ENCODE measurements around the gene SGSM2. TPM values are rescaled to one million over a fixed set of nuclear protein-coding genes. Genes with fewer than 3 reads are reported as not detected.

Gene SGSM2
- total RNA-seq, 1 experiment from 2014 or later, result 49.0 TPM

DNA sequence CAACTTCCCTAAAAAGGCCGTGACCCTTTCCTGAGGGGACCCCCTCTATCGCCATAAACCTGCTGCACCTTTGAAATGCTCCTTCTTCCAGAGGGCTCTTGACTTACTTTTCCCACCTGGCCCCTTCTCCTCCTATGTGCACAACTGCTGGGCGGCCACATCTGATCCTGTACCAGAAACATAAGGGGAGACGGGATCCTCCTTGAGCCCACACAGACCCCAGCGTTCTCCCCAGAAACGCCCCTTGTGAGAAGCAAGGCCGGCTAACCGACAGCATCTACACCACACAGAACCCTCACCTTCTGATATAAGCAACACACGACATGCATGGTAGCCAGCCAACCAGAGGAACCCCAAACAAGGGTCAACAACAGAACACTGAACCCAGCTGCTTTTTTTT, 77.8 kb downstream of the SGSM2 start:
- intact Hi-C loops (cut with micrococcal nuclease; ENCODE audit: unreplicated experiment) (no loop called here), in situ Hi-C loops (cut with HindIII; ENCODE audit: low pct_unique_long_range_greater_than_20kb, low sequenced_read_pairs) (no loop called here)
- DNase-seq (ENCODE audit: low read depth, low spot score) (no peak), ATAC-seq (no peak)
- BruUV-seq (replicated peaks), result no TSS peak
- ChIA-PET POLR2A (no interaction called here), CTCF (interaction anchor here (2.8 kb wide), 1 partner anchor 32 kb away, joined by 58 read pairs; no protein-coding TSS in a partner anchor)
- Histone ChIP-seq H3K36me3 (ENCODE audit: control insufficient read depth, insufficient read depth, low read length) (peaks cover 2% of the 10 kb centered on the region; the same call in 1 of the 2 replicates), H3K9me3 (ENCODE audit: control insufficient read depth, insufficient read depth, low read depth, low read length) (no peaks in the 10 kb centered on the region), H3K27ac (ENCODE audit: low read length) (no peak overlapping the region), H3K27me3 (ENCODE audit: control insufficient read depth, insufficient read depth, low read length) (no peaks in the 10 kb centered on the region), H3K4me3 (ENCODE audit: low read depth in 2 of 2, low read length in 2 of 2) (no peak overlapping the region), H3K4me1 (ENCODE audit: control insufficient read depth, insufficient read depth, low read length) (no peaks in the 10 kb centered on the region)
- TF ChIP-seq REST (IDR thresholded peaks at IDR 0.05; ENCODE audit: insufficient read depth in 1 of 2, low read depth in 2 of 2, low read length in 1 of 2), result no peak
- TF ChIP-seq SIN3A (IDR thresholded peaks at IDR 0.05; ENCODE audit: borderline replicate concordance, insufficient read depth, low read depth, low read length), result no peak
- TF ChIP-seq TCF7L2 (IDR thresholded peaks at IDR 0.05; ENCODE audit: low read depth, low read length), result no peak
- no peak for TF ChIP-seq POLR2AphosphoS5 (IDR thresholded peaks at IDR 0.05; ENCODE audit: low read depth, low read length)
- TF ChIP-seq, protein P1, sequence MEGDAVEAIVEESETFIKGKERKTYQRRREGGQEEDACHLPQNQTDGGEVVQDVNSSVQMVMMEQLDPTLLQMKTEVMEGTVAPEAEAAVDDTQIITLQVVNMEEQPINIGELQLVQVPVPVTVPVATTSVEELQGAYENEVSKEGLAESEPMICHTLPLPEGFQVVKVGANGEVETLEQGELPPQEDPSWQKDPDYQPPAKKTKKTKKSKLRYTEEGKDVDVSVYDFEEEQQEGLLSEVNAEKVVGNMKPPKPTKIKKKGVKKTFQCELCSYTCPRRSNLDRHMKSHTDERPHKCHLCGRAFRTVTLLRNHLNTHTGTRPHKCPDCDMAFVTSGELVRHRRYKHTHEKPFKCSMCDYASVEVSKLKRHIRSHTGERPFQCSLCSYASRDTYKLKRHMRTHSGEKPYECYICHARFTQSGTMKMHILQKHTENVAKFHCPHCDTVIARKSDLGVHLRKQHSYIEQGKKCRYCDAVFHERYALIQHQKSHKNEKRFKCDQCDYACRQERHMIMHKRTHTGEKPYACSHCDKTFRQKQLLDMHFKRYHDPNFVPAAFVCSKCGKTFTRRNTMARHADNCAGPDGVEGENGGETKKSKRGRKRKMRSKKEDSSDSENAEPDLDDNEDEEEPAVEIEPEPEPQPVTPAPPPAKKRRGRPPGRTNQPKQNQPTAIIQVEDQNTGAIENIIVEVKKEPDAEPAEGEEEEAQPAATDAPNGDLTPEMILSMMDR (IDR thresholded peaks at IDR 0.05), result no peak

DNA sequence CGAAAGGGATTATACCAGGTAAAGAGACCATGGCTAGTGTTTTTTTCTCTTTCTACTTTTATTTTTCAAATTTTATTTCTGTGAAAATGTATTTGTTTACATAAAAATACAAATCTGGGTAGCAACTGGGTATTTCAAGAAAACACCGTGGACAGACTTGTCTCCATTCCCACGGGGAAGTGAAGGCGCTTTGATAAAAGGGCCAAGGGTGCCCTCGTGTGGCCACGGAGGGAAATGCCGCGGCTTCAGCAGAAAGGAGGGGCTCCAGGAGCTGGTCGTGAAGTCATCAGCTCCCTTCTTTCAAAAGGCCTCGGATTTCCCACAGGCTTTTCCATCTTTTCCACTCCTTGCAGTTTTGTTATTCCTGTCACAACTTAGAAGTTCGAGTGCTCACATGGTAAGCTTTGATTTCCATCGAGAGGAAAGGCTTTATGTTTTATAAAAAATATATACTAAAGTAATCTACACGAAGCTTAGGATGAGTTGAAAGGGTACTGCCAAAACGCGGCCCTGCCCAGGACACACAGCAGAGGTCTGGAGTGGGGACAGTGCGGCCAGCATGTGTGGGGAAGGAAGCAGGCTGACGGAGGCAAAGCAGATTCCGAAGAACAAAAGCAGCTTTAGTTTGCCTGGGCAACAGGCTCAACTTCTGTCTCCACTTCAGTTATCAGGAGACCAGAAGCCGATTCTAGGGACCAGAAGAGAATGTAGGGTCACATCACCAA, 78.9 kb downstream of the SGSM2 start:
- peak; percentile 88 for ATAC-seq
- peaks cover 2% of the 10 kb centered on the region for H3K36me3 ChIP-seq (ENCODE audit: control insufficient read depth, insufficient read depth, low read length)
- no peaks in the 10 kb centered on the region for H3K27me3 ChIP-seq (ENCODE audit: control insufficient read depth, insufficient read depth, low read length)
- in situ Hi-C loops (cut with HindIII; ENCODE audit: low pct_unique_long_range_greater_than_20kb, low sequenced_read_pairs), result no loop called here
- no peaks in the 10 kb centered on the region for H3K4me1 ChIP-seq (ENCODE audit: control insufficient read depth, insufficient read depth, low read length)
- no peaks in the 10 kb centered on the region for H3K9me3 ChIP-seq (ENCODE audit: control insufficient read depth, insufficient read depth, low read depth, low read length)
- intact Hi-C loops (cut with micrococcal nuclease; ENCODE audit: unreplicated experiment), result loop anchor here (1.0 kb wide), 1 partner anchor 33 kb away; no protein-coding TSS in a partner anchor
- POLR2A ChIA-PET, result interaction anchor here (0.7 kb wide), 1 partner anchor 34 kb away, joined by 5 read pairs; no protein-coding TSS in a partner anchor
- no peak for TF ChIP-seq REST (IDR thresholded peaks at IDR 0.05; ENCODE audit: insufficient read depth in 1 of 2, low read depth in 2 of 2, low read length in 1 of 2)
- TF ChIP-seq TCF7L2 (IDR thresholded peaks at IDR 0.05; ENCODE audit: low read depth, low read length), result no peak
- TF ChIP-seq, protein P1 (IDR thresholded peaks at IDR 0.05), result peak; percentile 95
- no peak for TF ChIP-seq POLR2AphosphoS5 (IDR thresholded peaks at IDR 0.05; ENCODE audit: low read depth, low read length)
- DNase-seq (ENCODE audit: low read depth, low spot score), result no peak
- no peak overlapping the region for H3K27ac ChIP-seq (ENCODE audit: low read length)
- no TSS peak for BruUV-seq (replicated peaks)
- no peak overlapping the region for H3K4me3 ChIP-seq (ENCODE audit: low read depth in 2 of 2, low read length in 2 of 2)
- CTCF ChIA-PET, result interaction anchor here (0.6 to 2.8 kb wide), 7 partner anchors 9 to 316 kb away, joined by 3 to 58 read pairs (median 3); no protein-coding TSS in a partner anchor
